GM18498 (cell line): ENCODE measurements around the gene NR3C1.

ENCODE experiments used
- ATAC-seq: cut with Tn5 transposase; IDR thresholded peaks from one replicate; pipeline ENCODE4 v1.9.1; 2021; ENCODE audit warnings: mild to moderate bottlenecking, moderate library complexity; ENCODE audit not compliant: unreplicated experiment

The NR3C1 gene

DNA sequence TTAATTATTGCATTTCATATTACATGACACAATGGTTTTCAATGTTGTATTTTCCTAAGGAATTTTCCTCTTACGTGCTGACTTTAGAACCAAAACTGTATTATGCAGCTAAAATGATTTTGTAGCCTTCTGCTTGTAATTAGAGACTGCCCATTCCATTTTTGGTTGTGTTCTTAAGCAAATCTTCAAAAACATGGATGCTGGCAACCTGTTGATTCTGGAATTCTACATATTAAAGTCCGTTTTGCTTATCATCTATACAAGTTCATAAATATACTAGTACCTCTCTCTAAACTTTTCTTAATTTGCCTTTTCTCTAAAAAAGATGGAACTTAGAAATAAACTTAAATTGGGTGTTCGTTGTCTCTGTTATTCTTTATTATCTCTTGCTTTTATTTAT, 88.3 kb downstream of the NR3C1 start:
- ATAC-seq: no peak

DNA sequence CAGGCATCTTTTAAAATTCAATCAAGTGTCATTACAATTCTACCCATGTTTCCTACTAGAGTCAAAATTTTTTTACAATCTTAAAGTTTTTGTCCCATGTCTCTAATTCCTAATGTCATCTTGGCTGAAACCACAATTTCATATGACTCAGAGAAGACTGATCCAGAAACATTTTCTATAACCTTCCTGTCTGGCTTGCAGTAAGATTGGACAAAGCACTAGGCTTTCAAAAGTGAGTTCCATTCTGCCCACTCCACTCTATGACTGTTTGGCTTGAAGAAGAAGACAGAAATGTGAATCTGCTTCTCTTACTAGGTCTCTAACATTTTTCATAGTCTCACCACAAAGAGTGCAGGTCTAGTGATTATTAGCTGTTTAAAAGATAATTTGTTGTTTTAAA, 88.8 kb downstream of the NR3C1 start:
- ATAC-seq: no peak

DNA sequence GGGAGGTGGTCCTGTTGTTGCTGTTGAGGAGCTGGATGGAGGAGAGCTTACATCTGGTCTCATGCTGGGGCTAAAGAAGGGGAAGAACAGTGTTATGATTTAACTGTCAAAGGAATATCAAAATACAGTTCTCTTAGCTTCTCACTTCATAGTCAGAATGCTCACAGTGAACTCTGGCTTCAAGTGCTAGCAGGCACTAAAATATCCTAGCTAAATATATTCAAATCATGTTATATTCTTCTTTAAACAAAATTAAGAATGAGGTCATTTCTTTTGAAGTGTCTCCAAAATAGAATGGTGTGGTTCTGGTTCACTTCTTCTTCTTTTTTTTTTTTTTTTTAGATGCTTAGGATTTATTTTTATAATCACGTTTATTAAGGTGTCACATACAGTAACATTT, 89.4 kb downstream of the NR3C1 start:
- ATAC-seq: no peak

DNA sequence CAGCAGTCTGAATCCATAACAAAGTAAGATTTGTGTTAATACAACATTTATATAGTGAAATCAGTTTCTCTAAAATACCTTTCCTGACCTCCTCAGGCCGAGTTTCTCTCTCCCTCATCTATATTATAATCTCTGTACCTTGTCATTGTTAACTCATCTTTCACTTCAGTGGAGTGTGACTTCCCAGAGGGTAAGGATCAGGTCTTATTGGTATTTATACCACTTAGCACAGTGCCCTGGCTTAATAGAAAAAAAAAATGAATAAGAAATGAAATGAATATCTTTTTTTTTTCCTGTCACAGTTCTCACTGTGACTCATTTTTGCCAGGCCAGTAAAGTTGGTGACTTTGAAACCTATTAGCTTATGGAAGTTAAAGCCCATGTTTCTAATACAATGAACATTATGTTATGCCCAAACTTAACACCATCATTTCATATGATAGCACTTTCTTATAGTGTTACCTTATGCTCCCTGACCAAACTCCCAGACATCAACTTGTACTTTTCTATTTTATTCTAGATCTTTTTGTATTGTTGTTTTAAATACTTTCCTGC, 90.1 kb downstream of the NR3C1 start:
- ATAC-seq: no peak

DNA sequence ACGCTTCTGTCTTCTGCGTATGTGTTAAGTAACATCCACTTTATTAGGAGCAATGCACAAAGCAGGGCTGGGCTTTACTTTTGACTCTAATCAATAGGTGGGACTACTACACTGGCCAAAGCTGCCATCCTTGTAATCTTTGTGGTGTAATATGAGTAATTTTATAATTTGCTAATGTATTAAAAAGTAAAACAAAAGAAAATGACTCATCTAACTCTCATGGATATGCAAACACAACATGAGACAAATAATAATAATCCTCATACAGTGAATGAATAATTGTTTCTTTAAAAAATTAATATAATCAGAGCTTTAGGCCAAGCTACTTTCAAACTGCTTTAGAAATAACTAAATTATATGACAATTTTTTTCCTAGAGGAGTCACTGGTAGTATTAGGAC, 90.7 kb downstream of the NR3C1 start:
- no peak for ATAC-seq

DNA sequence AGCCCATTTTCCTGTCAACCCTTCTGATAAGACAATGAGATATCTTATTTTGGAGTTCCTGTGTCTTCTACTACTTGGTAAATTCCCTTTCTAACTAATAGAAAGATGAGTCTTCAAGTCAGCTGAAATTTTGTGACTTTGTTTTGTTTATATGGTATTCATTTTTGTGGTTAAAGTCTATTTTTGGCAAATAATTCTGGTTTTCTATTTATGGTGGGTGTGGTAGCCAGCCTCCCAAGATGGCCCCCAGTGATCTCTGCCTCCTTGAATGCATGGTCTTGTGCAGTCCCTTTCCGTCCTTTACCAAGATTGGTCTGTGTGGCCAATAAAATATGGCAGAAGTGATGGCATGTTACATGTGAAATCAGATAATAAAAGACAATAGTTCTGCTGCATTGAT, 91.5 kb downstream of the NR3C1 start:
- no peak for ATAC-seq

DNA sequence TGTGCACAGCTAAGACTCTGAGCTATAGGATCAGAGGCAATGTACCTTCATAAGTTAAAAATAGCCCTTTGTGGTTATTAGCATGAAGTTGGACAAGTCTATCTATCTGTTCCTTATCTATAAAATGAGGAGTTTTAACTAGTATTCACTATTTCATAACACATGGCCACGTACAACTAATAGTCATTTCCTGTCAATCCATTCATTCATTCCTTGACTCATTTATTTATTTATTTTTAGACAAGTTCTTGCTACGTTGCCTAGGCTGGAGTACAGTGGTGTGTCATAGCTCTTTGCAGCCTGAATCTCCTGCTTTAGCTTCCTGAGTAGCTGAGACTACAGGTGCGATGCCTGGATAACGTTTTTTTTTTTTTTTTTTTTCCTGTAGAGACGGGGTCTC, 92.1 kb downstream of the NR3C1 start:
- no peak for ATAC-seq

DNA sequence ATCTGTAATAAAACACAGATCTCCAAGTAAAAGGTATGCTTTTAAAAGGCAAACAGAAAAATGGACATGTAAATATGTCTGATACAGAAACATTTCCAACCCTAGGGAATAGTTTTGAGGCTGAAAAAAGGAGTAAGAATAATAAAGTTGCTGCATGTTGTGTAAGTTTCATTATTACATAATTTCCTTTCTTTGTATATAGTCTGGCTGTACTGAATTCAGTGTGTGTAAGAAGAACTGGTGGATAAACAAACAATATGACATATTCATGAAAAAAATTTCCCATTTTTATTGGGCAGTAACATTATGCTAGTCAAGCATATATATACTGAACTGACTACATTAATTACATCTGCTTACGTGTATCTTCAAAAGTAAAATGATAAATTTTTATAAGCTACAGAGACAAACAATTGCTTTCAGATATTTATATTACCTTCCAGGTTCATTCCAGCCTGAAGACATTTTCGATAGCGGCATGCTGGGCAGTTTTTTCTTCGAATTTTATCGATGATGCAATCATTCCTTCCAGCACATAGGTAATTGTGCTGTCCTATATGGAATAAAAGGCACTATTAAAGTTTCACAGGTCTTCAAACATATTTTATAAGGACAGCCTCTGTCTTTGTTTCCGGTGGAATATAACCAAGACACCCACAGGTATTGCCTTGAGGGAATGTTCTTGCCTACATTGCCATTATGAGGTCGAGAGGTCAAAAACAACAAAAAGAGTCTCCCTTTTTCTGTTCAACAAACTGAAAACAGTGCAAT, 93.6 kb downstream of the NR3C1 start:
- ATAC-seq: no peak

DNA sequence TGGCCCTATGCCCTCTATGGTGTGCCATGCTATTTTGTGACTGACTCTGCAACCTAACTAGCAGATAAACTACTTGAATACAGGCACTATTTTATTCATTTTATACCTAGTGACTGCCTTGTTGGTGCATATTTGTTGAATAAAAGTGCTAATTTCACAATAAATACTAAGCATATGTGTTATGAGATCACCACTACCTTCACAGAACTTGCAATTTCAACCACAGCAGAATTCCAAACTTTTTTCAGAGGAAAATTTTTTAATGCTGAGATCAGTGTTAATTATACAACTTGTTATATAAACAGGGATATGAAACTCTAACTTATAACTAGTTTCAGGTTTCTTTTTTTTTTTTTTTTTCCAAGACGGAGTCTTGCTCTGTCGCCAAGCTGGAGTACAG, 94.8 kb downstream of the NR3C1 start:
- ATAC-seq: no peak

DNA sequence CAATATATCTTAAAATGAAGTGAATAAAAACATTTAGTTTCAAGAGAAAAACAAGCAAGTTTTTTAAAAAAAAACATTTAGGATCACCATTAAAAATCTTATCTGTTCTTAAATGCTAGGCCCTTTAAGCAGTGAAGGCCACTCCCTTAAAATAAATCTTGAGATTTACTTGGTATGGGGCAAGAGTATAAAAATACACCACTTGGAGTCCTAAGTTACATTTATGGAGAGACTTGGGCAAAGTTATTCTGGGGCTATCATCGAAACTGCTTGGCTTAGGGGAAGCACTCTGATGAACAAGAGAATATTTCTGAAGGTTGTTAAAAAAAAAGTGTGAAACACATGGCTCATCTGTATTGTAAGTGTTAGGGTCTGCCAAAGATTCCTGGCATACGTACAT, 97.4 kb downstream of the NR3C1 start:
- ATAC-seq: no peak

DNA sequence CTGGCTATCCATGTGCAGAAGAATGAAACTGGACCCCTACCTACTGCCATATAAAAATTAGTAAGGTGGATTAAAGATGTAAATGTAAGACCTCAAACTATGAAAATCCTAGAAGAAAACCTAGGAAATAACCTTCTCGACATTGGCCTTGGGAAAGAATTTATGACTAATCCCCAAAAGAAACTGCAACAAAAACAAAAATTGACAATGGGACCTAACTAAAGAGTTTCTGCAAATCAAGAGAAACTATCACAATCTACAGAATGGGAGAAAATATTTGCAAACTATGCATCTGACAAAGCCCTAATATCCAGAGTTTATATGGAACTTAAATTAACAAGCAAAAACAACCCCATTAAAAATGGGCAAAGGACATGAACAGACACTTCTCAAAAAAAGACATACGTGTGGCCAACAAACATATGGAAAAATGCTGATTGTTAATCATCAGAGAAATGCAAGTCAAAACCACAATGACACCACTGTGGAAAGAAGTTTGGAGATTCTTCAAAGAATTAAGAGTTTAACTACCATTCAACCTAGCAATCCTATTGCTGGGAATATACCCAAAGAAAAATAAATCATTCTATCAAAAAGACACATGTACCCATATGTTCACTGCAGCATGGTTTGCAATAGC, 98.5 kb downstream of the NR3C1 start:
- ATAC-seq: no peak

DNA sequence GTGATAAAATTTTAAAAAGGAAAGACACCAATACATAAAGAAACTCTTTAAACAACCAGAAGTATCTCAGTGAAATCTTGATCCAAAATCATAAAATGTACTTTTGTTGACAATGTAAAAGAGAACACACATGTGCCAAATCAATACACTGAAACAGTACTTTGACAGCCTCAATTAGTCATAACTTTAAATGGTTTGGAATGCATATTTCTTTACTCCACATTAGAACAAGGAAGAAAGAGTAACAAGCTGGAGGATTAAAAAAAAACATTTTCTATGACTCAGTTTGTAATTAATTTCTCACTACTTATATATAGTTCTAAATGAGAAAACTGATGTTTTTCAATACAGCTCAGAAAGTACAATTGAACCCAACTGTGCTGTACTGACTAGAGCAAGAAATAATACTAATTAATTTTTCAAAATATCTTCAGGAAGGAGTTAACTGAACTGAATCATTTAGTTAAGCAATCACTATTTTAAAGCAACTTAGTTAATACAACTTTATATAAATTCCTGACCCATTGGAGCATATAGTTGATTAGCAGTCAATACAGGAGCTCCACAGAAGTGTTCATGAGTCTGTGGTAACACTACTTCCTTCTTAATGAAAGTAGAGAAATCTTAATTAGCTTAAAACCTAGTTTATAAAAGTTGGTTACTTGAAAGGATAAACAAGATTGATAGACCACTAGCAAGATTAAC, 101.0 kb downstream of the NR3C1 start:
- ATAC-seq: no peak

DNA sequence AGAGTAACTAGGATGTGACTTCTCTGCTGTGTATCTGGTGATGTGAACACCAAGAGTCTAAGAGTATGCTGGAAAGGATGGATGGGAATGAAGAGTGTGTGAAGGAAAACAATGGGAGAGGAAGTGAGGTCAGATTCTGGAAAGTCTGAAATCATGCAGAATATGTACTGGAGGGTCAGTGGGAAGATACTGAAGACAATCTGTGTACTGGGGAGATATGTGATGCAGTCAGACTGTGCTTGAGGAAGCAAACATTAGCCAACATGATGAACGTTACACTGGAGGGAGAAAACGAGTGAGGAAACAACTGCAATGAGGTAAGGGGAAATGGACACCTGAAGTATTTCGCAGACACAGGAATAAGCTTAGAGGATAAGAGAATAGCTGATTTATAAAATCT, 105.7 kb downstream of the NR3C1 start:
- ATAC-seq: no peak

DNA sequence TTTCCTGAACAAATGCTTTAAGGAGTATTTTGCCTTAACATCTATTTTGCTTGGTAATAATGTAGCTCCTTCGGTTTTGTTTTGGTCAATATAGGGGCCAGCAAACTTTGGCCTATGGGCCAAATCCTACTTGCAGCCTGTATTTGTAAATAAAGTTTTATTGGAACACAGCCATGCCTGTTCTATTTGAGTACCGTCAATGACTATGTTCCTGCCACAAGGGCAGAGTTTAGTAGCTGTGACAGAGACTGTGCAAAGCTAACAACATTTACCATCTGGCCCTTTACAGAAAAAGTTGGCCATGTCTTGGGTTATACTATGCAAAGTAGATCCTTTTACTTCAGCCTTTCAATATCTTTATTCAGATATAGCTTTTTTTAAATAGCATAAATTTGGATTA, 113.4 kb downstream of the NR3C1 start:
- no peak for ATAC-seq

DNA sequence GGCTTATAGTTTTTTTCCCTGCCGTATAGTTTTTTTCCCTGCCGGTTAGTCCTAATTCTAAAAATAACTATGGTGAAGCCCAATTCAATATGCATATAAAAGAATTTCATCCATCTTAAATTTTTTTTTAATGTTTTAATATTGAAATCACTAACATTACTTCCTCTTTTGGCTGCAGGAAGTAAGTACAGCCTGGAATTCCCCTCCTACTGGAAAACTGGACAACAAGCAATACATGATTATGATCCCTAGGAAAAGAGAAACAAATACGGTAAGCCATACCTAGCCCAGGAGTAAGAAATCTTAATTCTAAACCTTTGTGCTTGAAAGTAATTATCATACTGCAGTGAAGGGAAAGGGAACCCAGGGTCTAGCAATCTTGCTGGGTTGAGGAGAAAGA, 119.0 kb downstream of the NR3C1 start:
- ATAC-seq: no peak

DNA sequence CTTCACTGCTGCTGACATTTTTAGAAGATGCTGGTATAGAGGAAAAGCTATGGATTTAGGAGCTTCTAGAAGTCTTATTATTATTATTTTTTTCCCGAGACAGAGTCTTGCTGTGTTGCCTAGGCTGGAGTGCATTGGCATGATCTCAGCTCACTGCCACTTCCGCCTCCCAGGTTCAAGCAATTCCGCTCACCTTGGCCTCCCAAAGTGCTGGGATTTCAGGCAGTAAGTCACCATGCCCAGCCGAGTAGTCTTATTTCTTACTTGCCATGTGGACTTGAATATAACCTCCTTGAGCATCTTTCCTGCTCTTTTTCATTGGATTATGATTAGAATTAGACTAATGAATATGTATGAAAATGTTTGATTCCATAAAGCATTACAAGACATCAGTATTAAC, 119.5 kb downstream of the NR3C1 start:
- ATAC-seq: no peak

DNA sequence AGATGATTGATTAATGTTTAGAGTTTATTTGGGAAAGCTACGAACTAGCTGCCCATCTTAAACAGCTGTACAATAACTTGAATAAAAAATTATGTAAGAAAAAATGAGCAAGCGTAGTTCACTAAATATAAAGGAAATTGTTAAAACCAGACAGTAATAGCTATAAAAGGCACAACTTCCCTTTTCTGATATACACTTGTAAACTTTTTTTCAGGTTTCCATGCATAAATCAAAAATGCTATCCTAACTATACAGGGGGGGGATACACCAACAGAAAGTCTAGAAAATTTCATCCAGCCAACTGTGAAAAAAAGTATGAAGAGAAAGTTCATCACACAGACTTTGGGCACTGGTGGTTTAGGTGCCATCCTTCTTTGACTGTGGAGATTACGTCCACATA, 122.3 kb downstream of the NR3C1 start:
- no peak for ATAC-seq

DNA sequence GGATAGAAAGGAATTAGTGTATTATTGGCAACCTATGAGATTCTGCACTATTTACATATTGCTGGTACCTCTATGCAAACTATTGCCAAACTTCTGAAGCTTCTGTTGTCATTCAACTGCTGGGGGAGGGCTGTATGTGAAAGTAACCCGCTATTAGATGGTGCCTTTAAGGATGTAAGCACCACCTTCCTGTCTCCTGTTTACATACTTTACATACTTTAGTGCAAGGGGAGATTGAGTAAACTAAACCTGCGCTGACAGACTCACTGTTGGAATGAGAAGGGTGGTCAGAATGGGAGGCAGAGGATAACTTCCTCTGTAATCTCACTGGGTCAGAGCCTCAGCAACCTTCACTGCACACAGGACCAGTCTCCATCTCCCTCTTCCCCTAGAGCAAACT, 123.8 kb downstream of the NR3C1 start:
- ATAC-seq: no peak

DNA sequence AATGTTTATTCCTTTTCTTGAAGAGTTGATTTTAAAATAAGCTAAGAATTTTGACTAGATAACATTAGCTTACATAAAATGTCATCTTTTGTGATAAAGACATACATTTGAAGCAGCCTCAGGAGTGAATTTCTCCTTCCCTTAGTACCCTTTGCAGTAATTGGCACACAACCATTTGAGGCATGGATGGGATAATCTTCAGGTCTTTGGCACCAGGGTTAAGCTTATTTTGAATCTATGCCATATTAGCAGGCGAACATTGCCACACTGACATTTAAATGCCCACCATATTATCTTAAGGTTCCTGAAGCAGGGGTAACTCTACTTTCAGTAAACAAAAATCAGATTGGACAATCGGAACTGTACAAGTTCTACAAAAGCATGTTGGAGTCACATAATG, 126.0 kb downstream of the NR3C1 start:
- ATAC-seq: no peak

DNA sequence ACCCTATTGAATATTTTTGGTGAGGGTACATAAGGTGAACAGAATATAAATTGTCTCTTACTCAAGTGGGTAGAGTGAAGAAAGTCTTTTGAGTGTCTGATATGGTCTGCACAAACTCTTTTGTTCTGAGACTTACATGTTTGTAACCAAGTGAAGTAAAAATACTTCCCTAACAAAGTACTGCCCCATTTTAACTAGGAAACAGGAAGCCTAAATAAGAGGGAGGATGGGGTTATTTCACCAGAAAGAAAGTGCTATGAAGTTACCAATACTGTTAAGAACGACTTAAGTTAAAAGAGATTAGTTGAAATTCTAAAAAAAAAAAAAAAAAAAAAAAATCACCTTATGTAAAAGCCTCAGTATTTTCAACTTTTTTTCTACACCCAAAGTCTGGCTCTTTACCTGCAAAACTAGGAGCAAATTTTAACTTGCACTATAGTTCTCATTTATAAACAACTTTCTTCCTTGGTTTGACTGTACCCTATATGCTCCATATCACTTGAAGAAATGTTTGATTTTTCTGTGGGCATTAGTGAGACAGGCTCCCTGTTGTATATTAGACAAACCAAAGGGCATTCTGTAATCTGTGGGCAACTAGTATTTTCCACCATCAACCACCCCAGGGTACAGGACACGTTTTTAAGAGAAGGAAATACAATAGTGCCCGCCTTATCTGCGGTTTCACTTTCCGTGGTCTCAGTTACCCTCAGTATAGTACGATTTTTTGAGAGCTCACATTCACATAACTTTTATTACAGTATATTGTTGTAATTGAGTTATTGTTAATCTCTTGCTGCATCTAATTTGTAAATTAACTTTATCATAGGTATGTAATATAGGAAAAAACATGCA, 127.7 kb downstream of the NR3C1 start:
- ATAC-seq: no peak

DNA sequence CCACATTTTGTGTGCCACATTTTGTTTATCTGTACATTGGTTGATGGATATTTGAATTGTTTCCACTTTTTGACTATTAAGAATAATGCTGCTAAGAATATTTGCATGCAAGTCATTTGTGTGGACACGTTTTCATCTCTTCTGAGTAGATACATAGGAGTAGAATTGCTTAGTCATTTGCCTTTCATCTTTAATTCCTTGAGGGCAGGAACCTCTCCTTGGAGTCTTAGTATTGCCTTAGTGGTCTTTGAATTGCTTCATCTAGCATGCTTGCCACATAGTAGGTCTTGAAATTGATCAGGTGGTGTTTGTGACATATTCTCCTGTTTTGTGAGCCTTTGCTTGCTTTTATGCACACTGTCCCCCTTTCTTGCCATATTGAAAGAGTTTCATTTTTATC, 128.5 kb downstream of the NR3C1 start:
- ATAC-seq: no peak
